Gastroesophageal sphincter (tissue), 4 donors: Measurements from ENCODE around the gene RASD1. TPM values are rescaled to one million over a fixed set of nuclear protein-coding genes. Genes with fewer than 3 reads are reported as not detected.

Source experiments
- ATAC-seq: fragments of 150-250 bp; one replicate; pipeline ENCODE4 v1.9.1; 2016; ENCODE audit warnings: mild to moderate bottlenecking, moderate library complexity
- H3K27ac ChIP-seq, 4 donors: fragments of 200-600 bp; sonication (generic) in 3 of 4; 1 replicate in 3 of 4; 2 replicates in 1 of 4; pipeline ENCODE4 v1.5.1; 2016 to 2019
- H3K27me3 ChIP-seq: fragments of 200-600 bp; sonication (generic); one replicate; pipeline ENCODE4 v1.5.1; 2019
- H3K36me3 ChIP-seq, 2 donors: fragments of 200-600 bp; sonication (generic); one replicate each; pipeline ENCODE4 v1.5.1; 2019; ENCODE audit warnings: control low read depth in 1 of 2
- H3K4me1 ChIP-seq, 3 donors: fragments of 200-600 bp; sonication (generic); 1 replicate in 2 of 3; 2 replicates in 1 of 3; pipeline ENCODE4 v1.5.1; 2016 to 2019; ENCODE audit warnings: control low read depth in 2 of 3
- H3K4me3 ChIP-seq, 2 donors: fragments of 200-600 bp; sonication (generic); one replicate each; pipeline ENCODE4 v1.5.1; 2019; ENCODE audit warnings: mild to moderate bottlenecking in 1 of 2, moderate library complexity in 1 of 2
- H3K9me3 ChIP-seq, 3 donors: fragments of 200-600 bp; sonication (generic); one replicate each; pipeline ENCODE4 v1.5.1; 2017 to 2019; ENCODE audit warnings: control low read depth in 2 of 3
- CTCF ChIP-seq, 4 experiments: fragments of 200-600 bp in 2 of 4; fragments of 450-650 bp in 2 of 4; sonication (generic) in 1 of 4; IDR thresholded peaks; one replicate each; pipeline ENCODE4 v1.5.1; 2017 to 2019; ENCODE audit warnings: antibody characterized with exemption in 4 of 4, mild to moderate bottlenecking in 2 of 4, moderate library complexity in 2 of 4
- EP300 ChIP-seq: sonication (generic); formaldehyde crosslinking; IDR thresholded peaks from one replicate; pipeline ENCODE4 v1.6.1; 2017; ENCODE audit warnings: antibody characterized with exemption, mild to moderate bottlenecking
- POLR2A ChIP-seq, 2 donors: fragments of 450-650 bp; IDR thresholded peaks; one replicate each; pipeline ENCODE4 v1.6.1; 2017; ENCODE audit warnings: antibody characterized with exemption in 2 of 2, mild to moderate bottlenecking in 2 of 2, moderate library complexity in 1 of 2
- POLR2AphosphoS5 ChIP-seq: sonication (generic); formaldehyde crosslinking; IDR thresholded peaks from one replicate; pipeline ENCODE4 v1.6.1; 2017; ENCODE audit warnings: antibody characterized with exemption
- WGBS, 2 donors: methylation state at CpG; one replicate each; pipeline ENCODE4 v1.1.5; 2018; ENCODE audit warnings: low coverage in 1 of 2; 5-methylcytosine and 5-hydroxymethylcytosine counted together
- total RNA-seq, 4 donors: library from RNA; depleted of rRNA; stranded (reverse); fragments of >200 nt; gene quantifications; one replicate each; pipeline ENCODE4 v1.1.0, GENCODE V29; 2016

Gene RASD1
- total RNA-seq, 4 donors from 2014 or later, result 2.6 to 24.6 (median 5.1) TPM

- Histone ChIP-seq H3K27ac (no peak overlapping the region), H3K4me1 (no peaks in the 10 kb centered on the region), H3K9me3 (no peaks in the 10 kb centered on the region), H3K27me3 (no peaks in the 10 kb centered on the region), H3K4me3 (no peak overlapping the region), H3K36me3 (peaks cover 0 to 3% of the 10 kb centered on the region in 2 donors)
- ATAC-seq, result no peak
- WGBS, 2 donors, result 100% methylated on average over 1 of the region's 16 CpGs; no CpG with 5 or more reads in 1 of the 2 donors
- no peak for TF ChIP-seq CTCF (IDR thresholded peaks at IDR 0.05)
- TF ChIP-seq POLR2AphosphoS5, result no peak
- no peak for TF ChIP-seq POLR2A (IDR thresholded peaks at IDR 0.05)
- no peak for TF ChIP-seq EP300
Observed at GRCh38 chr17:17507465-17508011, 11.3 kb upstream of the RASD1 start.

GRCh38 chr17:17506893-17507464 lies 10.8 kb upstream of the RASD1 start:
- H3K4me3 ChIP-seq, result no peak overlapping the region
- ATAC-seq, result no peak
- H3K36me3 ChIP-seq, result peaks cover 0 to 3% of the 10 kb centered on the region in 2 donors
- WGBS, 2 donors, result 62% methylated on average over 5 of the region's 17 CpGs; no CpG with 5 or more reads in 1 of the 2 donors
- H3K27ac ChIP-seq, result peak overlapping the region in 1 of 4 donors; percentile 27
- H3K9me3 ChIP-seq, result no peaks in the 10 kb centered on the region
- no peak for TF ChIP-seq POLR2A (IDR thresholded peaks at IDR 0.05)
- no peak for TF ChIP-seq POLR2AphosphoS5
- TF ChIP-seq CTCF (IDR thresholded peaks at IDR 0.05), result no peak
- no peaks in the 10 kb centered on the region for H3K27me3 ChIP-seq
- no peaks in the 10 kb centered on the region for H3K4me1 ChIP-seq

- H3K9me3 ChIP-seq, result no peaks in the 10 kb centered on the region
- WGBS, 2 donors, result 94% methylated on average over 3 of the region's 22 CpGs; no CpG with 5 or more reads in 1 of the 2 donors
- no peak for ATAC-seq
- H3K27ac ChIP-seq, result peak overlapping the region in 1 of 4 donors; percentile 27
- H3K27me3 ChIP-seq, result no peaks in the 10 kb centered on the region
- peaks cover 0 to 3% of the 10 kb centered on the region in 2 donors for H3K36me3 ChIP-seq
- H3K4me3 ChIP-seq, result no peak overlapping the region
- H3K4me1 ChIP-seq, result no peaks in the 10 kb centered on the region
- TF ChIP-seq POLR2A (IDR thresholded peaks at IDR 0.05) (no peak), CTCF (IDR thresholded peaks at IDR 0.05) (no peak), POLR2AphosphoS5 (no peak), EP300 (no peak)
Observed at GRCh38 chr17:17506181-17506741, 10.1 kb upstream of the RASD1 start.

- H3K4me3 ChIP-seq, result no peak overlapping the region
- H3K36me3 ChIP-seq, result peaks cover 0 to 3% of the 10 kb centered on the region in 2 donors
- H3K4me1 ChIP-seq, result no peaks in the 10 kb centered on the region
- H3K27me3 ChIP-seq, result no peaks in the 10 kb centered on the region
- no peak for ATAC-seq
- no peak overlapping the region for H3K27ac ChIP-seq
- no CpG with 5 or more reads among the region's 22 CpGs for WGBS, 2 donors
- H3K9me3 ChIP-seq, result no peaks in the 10 kb centered on the region
- TF ChIP-seq POLR2AphosphoS5 (no peak), CTCF (IDR thresholded peaks at IDR 0.05) (no peak), EP300 (no peak), POLR2A (IDR thresholded peaks at IDR 0.05) (no peak)
Observed at GRCh38 chr17:17505610-17506171, 9.5 kb upstream of the RASD1 start.
